ENCODE measurements around the gene COBLL1.
"Not testable (repeated sequence)": the region's sequence is repeated elsewhere in the genome, so short reads cannot be mapped to it uniquely, and the experiment has no call there.

The COBLL1 gene

DNA sequence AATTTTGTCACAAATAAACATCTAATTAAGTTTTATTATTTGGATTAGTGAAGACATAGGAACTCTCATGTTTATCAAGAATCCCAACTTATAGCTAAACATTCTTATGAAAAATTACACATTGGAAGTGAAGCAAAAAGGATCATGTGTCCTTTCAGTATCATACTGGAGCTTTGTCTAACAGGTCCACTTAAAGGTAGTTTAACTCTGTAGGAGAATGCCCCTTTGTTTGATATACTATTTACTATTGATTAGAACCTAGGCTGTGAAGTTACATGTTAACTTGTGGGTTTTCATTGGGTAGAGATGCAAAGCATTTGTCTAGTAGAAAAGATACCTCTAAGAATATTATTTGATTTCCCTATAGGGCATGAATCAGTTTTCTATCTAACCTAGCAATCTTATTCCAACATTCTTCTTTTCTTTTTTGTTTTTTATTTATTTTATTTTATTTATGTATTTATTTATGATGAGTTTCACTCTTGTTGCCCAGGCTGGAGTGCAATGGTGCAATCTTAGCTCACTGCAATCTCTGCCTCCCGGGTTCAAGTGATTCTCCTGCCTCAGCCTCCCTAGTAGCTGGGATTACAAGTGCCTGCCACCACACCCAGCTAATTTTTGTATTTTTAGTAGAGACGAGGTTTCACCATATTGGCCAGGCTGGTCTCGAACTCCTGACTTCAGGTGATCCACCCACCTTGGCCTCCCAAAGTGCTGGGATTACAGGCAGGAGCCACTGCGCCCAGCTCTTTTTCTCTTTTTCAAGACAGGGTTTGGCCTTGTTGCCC lies 18.5 kb upstream of the COBLL1 start:
- DNase-seq = not testable (repeated sequence)

GRCh38 chr2:164859251-164859818 lies 17.7 kb upstream of the COBLL1 start:
- DNase-seq = no peak

DNA sequence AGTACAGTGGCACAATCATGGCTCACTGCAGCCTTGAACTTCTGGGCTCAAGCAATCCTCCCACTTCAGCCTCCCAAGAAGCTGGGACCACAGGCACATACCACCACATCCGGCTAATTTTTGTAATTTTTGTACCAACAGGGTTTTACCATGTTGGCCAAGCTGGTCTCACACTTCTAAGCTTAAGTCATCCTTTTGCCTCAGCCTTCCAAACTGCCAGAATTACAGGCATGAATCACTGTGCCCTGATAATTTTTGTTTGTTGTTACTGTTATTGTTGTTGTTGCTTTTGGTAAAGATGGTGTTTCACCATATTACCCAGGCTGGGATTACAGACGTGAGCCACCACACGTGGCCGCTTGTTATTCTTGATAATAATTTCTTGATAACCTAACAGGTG lies 10.5 kb upstream of the COBLL1 start:
- no peak for DNase-seq

GRCh38 chr2:164850235-164850634 lies 8.6 kb upstream of the COBLL1 start:
- DNase-seq = no peak

DNA sequence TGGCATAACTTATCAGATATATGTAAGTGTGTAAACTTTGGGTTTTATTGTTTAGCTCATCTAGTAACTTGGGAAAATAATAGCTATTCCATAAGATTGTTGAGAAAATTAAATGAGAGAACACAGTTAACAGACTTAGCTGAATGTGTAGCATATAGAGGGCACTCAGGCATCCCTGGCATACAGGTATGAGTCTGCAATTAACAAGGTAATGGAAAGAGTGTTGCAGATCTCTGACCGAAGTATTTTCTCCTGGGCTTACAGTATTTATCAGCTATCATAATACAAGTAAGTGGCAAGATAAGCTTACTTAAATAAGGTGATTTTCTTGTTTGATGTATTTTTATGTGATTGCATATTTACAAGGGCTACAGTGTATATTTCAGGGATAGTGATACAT lies 7.9 kb upstream of the COBLL1 start:
- DNase-seq = no peak

DNA sequence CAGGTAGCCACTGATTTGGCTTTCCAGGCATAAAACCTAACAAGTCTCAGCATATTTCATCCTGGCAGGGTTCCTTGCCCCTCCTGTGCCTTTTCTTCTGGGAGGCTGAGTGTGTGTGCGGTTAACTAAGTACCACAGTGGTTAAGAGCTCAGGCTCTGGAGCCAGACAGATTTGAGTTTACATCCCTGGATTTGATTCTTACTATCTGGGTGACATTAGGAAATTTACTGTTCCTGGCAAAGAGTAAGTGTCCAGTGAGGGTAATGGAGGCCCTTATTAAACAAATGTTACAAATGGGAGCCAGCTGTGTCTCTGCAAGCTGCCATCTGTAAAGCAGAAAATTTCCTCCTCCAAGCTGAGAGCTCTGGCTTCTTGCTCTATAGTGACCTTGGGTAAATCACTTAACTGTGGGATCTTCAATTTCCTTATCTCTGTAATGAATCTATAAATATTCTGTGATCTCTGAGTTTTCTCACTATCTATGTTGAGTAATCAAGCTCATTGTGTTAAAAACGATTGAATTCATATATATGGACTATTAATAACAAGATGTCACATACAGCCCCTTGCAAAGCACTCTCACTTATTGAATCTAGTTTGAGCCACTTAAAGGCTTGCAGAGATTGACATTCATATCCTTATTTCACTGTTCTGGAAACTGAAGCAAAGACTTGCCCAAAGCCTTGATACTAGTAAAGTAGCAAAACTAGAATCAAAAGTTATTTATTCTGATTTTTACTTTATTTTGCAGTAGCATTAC lies 6.5 kb upstream of the COBLL1 start:
- no peak for DNase-seq

GRCh38 chr2:164847291-164847690 lies 5.7 kb upstream of the COBLL1 start:
- no peak for DNase-seq

DNA sequence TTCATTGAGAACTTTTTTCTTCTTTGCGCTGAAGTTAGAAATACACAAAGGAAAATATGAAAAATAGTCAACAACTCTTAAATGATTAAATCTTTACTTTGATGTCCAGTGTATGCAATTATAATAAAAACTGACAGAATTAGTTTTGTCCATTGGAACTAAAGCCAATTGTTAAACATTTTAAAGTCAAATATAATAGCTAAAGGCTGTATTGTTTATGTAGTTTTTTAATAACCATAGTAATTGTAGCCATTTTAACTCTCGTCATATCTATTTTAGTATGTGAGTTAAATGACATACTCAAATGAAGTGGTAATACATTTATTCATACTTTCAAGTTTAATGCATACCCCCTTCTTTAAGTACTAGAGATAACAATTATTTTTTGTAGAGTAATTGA lies 4.7 kb upstream of the COBLL1 start:
- DNase-seq = no peak

DNA sequence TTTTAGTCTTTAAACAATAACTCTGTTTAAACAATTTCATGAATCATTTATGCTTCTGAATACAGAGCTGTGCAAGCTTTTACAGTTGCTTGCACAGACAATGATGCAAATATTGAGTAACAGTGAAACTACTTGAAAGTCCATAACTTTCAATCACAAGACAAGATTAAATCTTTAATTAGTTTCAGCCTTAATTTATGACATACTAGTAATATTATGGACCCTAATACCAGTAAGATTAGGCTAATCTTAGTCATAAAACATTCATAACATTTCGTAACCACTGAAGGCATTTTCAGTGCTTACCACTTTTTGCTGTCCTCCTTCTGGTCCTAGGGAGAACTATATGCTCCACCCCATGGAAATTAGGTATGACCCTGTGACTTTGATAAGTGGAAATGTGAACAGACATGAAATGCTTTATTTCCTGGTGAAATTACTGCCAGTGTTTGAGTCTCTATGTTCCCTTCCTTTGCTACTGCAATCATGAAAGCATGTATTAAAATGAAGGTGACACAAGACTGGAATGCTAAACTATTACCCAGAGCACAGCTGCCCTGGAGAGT lies 1.8 kb upstream of the COBLL1 start:
- no peak for DNase-seq

- no peak for DNase-seq
These were observed 972 bp upstream of the COBLL1 start for GRCh38 chr2:164842624-164842966.

- peak in 1 of 4 experiments; percentile 4 for DNase-seq
These were observed 499 bp downstream of the COBLL1 start for GRCh38 chr2:164840930-164841718.

DNA sequence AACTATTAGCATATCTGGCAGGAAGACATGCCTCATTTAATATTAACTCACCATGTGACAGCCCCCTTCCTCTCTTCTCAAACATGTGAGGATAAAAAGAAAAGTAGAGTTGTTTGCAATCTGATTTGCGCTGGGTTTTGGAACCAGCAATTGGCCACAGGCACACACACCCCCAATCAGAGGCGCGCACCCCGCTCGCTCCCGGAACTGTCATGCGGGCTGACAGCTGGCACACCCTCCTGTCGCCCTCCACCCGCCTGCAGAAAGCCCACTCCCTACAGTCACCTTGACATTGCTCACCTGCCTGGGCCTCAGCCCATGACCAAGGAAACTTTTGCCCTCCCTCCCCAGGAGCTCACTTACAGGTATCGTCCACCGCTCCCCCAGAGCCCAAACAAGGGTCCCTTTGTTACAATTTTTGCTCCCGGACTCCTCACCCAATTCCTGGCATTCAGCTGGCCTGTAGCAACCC lies 1.1 kb downstream of the COBLL1 start:
- no peak for DNase-seq

GRCh38 chr2:164839914-164840457 lies 1.6 kb downstream of the COBLL1 start:
- no peak for DNase-seq

DNA sequence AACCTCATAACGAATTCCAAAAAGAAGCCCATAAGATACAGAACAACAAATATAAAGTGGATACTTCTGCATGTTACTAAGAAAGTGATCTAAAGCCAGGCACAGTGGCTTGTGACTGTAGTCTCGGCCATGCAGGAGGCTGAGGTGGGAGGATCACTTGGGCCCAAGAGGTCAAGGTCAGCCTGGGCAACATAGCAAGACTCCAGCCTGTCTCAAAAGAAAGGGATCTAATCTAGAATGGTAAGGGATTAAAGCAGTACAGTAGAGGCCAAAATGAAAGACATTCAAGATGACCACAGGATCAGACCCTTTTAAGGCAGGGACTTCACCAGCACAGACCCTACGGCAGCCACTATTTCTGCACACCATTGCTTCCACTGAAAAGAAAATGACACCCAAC lies 3.8 kb downstream of the COBLL1 start:
- DNase-seq = no peak

- DNase-seq = no peak
These were observed 4.7 kb downstream of the COBLL1 start for GRCh38 chr2:164836907-164837306.

- no peak for DNase-seq
These were observed 6.3 kb downstream of the COBLL1 start for GRCh38 chr2:164835302-164835701.

GRCh38 chr2:164831887-164832286 lies 9.7 kb downstream of the COBLL1 start:
- no peak for DNase-seq

DNA sequence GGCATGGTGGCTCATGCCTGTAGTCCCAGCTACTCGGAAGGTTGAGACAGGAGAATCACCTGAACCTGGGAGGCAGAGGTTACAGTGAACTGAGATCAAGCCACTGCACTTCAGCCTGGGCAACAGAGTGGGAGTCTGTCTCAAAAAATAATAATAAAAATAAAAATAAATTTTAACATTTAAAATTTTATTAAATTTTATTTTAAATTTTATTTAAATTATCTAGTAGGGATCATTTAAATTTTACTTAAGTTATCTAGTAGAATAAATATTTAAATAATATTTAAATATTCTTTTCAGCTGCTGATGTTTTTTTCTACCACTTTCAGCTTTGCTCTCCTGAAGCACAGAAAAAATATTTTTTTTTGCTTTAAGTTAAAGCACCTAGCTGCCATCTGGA lies 10.4 kb downstream of the COBLL1 start:
- no peak for DNase-seq

DNA sequence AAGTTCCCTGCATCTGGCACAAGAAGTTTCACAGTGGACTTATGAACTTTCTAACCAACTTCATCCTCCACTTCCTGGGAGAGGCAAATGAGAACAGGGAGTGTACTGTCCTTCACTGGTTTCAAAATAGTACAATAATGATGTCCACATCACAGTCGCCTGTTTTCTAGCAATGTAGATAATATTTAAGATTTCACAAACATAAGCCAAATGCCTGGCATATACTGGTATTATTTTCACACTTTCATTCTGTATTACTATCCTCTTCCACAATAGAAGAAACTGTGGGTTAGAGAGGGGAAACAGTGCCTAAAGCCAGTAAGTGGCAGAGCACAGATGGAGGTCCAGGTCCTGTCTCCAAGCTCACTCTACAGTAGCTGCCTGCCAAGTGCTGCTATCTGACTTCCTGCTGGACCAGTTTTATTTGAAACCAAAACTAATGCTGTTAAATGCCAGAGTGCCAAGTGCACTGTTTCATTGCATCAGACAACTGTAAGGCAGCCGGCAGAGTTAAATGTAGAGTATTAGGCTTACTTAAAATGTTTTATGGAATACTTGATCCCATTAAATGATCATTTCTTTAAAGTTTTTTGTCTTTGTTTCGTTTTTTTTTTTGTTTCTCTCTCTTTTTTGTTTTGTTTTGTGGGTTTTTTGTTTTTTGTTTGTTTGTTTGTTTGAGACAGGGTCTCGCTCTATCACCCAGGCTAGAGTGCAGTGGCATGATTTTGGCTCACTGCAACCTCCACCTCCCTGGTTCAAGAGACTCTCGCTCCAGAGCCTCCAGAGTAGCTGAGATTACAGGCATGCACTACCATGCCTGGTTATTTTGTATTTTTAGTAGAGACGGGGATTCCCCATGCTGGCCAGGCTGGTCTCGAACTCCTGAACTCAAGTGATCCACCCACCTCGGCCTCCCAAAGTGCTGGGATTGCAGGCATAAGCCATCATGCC lies 15.1 kb downstream of the COBLL1 start:
- no peak for DNase-seq

GRCh38 chr2:164824872-164825271 lies 16.8 kb downstream of the COBLL1 start:
- DNase-seq = no peak

GRCh38 chr2:164823126-164823525 lies 18.5 kb downstream of the COBLL1 start:
- DNase-seq = no peak

Data from activated CD4-positive, CD25-positive, alpha-beta regulatory T cell (primary cell).